MM.1S (cell line): Measurements from ENCODE around the gene ATP10B.

Experiments
- CTCF ChIP-seq: fragments of 300-600 bp; sonication (generic); IDR thresholded peaks from 2 replicates; pipeline ENCODE4 v1.5.1; 2016; ENCODE audit warnings: antibody characterized with exemption, low read length, mixed read lengths
- EZH2 ChIP-seq: fragments of 300-600 bp; sonication (generic); optimal IDR thresholded peaks from 2 replicates; pipeline ENCODE3; 2017; ENCODE audit warnings: low read depth, mild to moderate bottlenecking, antibody characterized with exemption, low read length, mixed read lengths

GRCh38 chr5:160657068-160657507, 194.9 kb downstream of the ATP10B start:
- TF ChIP-seq CTCF (no peak), EZH2 (no peak)
